K562 (cell line): ENCODE data around the gene ACSF3. TPM values are rescaled to one million over a fixed set of nuclear protein-coding genes. Genes with fewer than 3 reads are reported as not detected.

Experiments used
- ATAC-seq: fragments of 200-7000 bp; cut with Tn5 transposase; 3 replicates; pipeline ENCODE4 v1.9.1; 2020; ENCODE audit warnings: moderate library complexity
- BruUV-seq: library from RNA; stranded (reverse); fragments of 400-500 nt; replicated peaks from 2 replicates; lab custom pipeline; 2021; lab: Mats Ljungman, UMichigan
- CTCF ChIA-PET: fragments of 300-600 bp; formaldehyde crosslinking; extraction: SDS; loops from one replicate; lab custom pipeline; 2021; ENCODE audit warnings: low intra/inter-chr PET ratio; lab: Yijun Ruan, JAX
- POLR2A ChIA-PET: fragments of 300-600, 350-650 bp; sonication (Branson Sonifier 250); formaldehyde crosslinking; extraction: SDS; loops from one replicate; lab custom pipeline; 2021; ENCODE audit warnings: antibody characterized with exemption, inconsistent platforms; lab: Yijun Ruan, JAX
- DNase-seq, 4 experiments: peaks; one replicate each; pipeline versions ENCODE4 v3.0.0 to v3.0.0-alpha.2; 2011 to 2018; ENCODE audit warnings: low spot score in 3 of 4, mixed read lengths in 3 of 4; ENCODE audit errors: extremely low read depth in 1 of 4
- FAIRE-seq: peaks from 2 replicates; lab custom pipeline; 2011; peaks lifted over from hg19 to GRCh38; lab: Jason Lieb, UNC
- H2AFZ ChIP-seq: 2 replicates; pipeline ENCODE4 v1.6.0; 2011; ENCODE audit warnings: low read depth, low read length, control low read depth, inconsistent platforms
- H3K27ac ChIP-seq: fragments of 200-600 bp; 3 replicates; pipeline ENCODE4 v1.8.0; 2011; ENCODE audit warnings: low read depth, mild to moderate bottlenecking, control low read depth, inconsistent platforms, low read length, moderate library complexity, mixed read lengths; ENCODE audit errors: extremely low read depth
- H3K27me3 ChIP-seq, 2 experiments: fragments of 300-600 bp in 1 of 2; 2 replicates in 1 of 2; 3 replicates in 1 of 2; pipeline versions ENCODE4 v1.6.0 to v1.8.0; 2011; ENCODE audit warnings: inconsistent platforms in 2 of 2, low read length in 2 of 2, mild to moderate bottlenecking in 1 of 2, mixed read lengths in 1 of 2, moderate library complexity in 1 of 2; ENCODE audit not compliant: control insufficient read depth in 2 of 2, insufficient read depth in 2 of 2
- H3K36me3 ChIP-seq: fragments of 300-600 bp; 3 replicates; pipeline ENCODE4 v1.8.0; 2011; ENCODE audit warnings: mild to moderate bottlenecking, low read length, inconsistent platforms; ENCODE audit not compliant: control insufficient read depth, insufficient read depth
- H3K4me1 ChIP-seq, 2 experiments: fragments of 200-600 bp in 1 of 2; replicated peaks in 1 of 2; 2 replicates in 1 of 2; 3 replicates in 1 of 2; pipeline versions ENCODE4 v1.5.1 to v1.8.0; 2011; ENCODE audit warnings: inconsistent platforms in 2 of 2, low read length in 2 of 2, mild to moderate bottlenecking in 1 of 2, mixed read lengths in 1 of 2, moderate library complexity in 1 of 2; ENCODE audit not compliant: control insufficient read depth in 2 of 2, insufficient read depth in 2 of 2
- H3K4me2 ChIP-seq: 2 replicates; pipeline ENCODE4 v1.6.1; 2011; ENCODE audit warnings: low read length, control low read depth, inconsistent platforms, mixed read lengths; ENCODE audit not compliant: insufficient read depth
- H3K4me3 ChIP-seq: fragments of 200-600 bp; sonication (generic), shearing (Covaris generic); 2 replicates; pipeline ENCODE4 v1.5.1; 2016; ENCODE audit warnings: control low read depth, inconsistent platforms
- H3K79me2 ChIP-seq: fragments of 200-600 bp; 3 replicates; pipeline ENCODE4 v1.8.0; 2011; ENCODE audit warnings: low read length, inconsistent platforms; ENCODE audit not compliant: control insufficient read depth, insufficient read depth
- H3K9ac ChIP-seq, 2 experiments: 2 replicates each; pipeline versions ENCODE4 v1.6.0 to v1.6.1; 2011; ENCODE audit warnings: low read depth in 2 of 2, low read length in 2 of 2, control low read depth in 1 of 2, inconsistent platforms in 1 of 2, mild to moderate bottlenecking in 1 of 2, mixed read lengths in 1 of 2; ENCODE audit not compliant: insufficient read depth in 1 of 2
- H3K9me1 ChIP-seq: one replicate; pipeline ENCODE4 v1.6.0; 2011; ENCODE audit warnings: inconsistent platforms, mild to moderate bottlenecking, low read length, moderate library complexity; ENCODE audit not compliant: control insufficient read depth, insufficient read depth
- H3K9me3 ChIP-seq: replicated peaks from 2 replicates; pipeline ENCODE4 v1.5.1; 2011; ENCODE audit warnings: low read depth, low read length, inconsistent platforms; ENCODE audit not compliant: control insufficient read depth, insufficient read depth
- H4K20me1 ChIP-seq: replicated peaks from 2 replicates; pipeline ENCODE4 v1.6.1; 2011; ENCODE audit warnings: low read length, inconsistent platforms, mixed read lengths; ENCODE audit not compliant: control insufficient read depth, insufficient read depth
- AFF1 ChIP-seq, 2 experiments: fragments of 450-650 bp; IDR thresholded peaks; 2 replicates each; pipeline ENCODE4 v1.6.1; 2018; ENCODE audit warnings: mild to moderate bottlenecking in 2 of 2, low read depth in 1 of 2; ENCODE audit not compliant: partially characterized antibody in 2 of 2
- C11orf30 ChIP-seq: fragments of 450-650 bp; IDR thresholded peaks from 2 replicates; pipeline ENCODE4 v1.6.1; 2016; ENCODE audit warnings: low read depth, mild to moderate bottlenecking
- HMBOX1 ChIP-seq: sonication (generic); IDR thresholded peaks from 2 replicates; pipeline ENCODE4 v1.6.1; 2016
- LEF1 ChIP-seq: fragments of 450-650 bp; IDR thresholded peaks from 2 replicates; pipeline ENCODE4 v1.6.1; 2016; ENCODE audit warnings: mild to moderate bottlenecking
- POLR2G ChIP-seq: fragments of 200-400 bp; formaldehyde crosslinking; IDR thresholded peaks from 2 replicates; pipeline ENCODE4 v1.6.1; 2017; ENCODE audit warnings: low read depth, mild to moderate bottlenecking, antibody characterized with exemption, low read length, moderate library complexity
- SUPT5H ChIP-seq: fragments of 450-650 bp; IDR thresholded peaks from 2 replicates; pipeline ENCODE4 v1.6.1; 2016
- ZNF140 ChIP-seq: fragments of 250-450 bp; sonication (Bioruptor Pico); IDR thresholded peaks from 2 replicates; pipeline ENCODE4 v1.8.0; 2021; ENCODE audit warnings: moderate library complexity, mild to moderate bottlenecking, inconsistent platforms
- ZNF197 ChIP-seq: fragments of 200-800 bp; sonication (Bioruptor generic); IDR thresholded peaks from 2 replicates; pipeline ENCODE4 v1.6.1; 2016; ENCODE audit warnings: low read depth, missing genetic modification characterization, missing compliant biosample characterization
- ZNF274 ChIP-seq: IDR thresholded peaks from 2 replicates; pipeline ENCODE4 v1.6.1; 2011; ENCODE audit warnings: low read depth, mild to moderate bottlenecking, low read length, moderate library complexity, borderline replicate concordance
- WGBS: fragments of 100-300 bp; shearing (Covaris generic); methylation state at CpG from one replicate; pipeline ENCODE4 v1.1.6; 2016; ENCODE audit warnings: low coverage, mixed read lengths; ENCODE audit not compliant: insufficient coverage; ENCODE audit errors: missing lambda C conversion rate; 5-methylcytosine and 5-hydroxymethylcytosine counted together
- in situ Hi-C: fragments of 300-500 bp; cut with MboI; formaldehyde crosslinking; loops from 4 replicates; pipeline ENCODE4 v1.15.0; 2018; ENCODE audit warnings: inconsistent platforms, mixed read lengths
- intact Hi-C: fragments of 100-400 bp; cut with micrococcal nuclease; formaldehyde crosslinking; loops from 2 replicates; pipeline ENCODE4 v1.14.2; 2022
- polyA plus RNA-seq, 8 experiments: library from polyadenylated mRNA; depleted of rRNA in 4 of 8; stranded (reverse) in 5 of 8; unstranded in 3 of 8; fragments of >200 nt; fragmentation: Nextera tagmentation in 2 of 8; fragmentation: Illumina TruSeq in 1 of 8; extraction: Ambion mirVana in 2 of 8; extraction: Trizol in 1 of 8; gene quantifications; 2 replicates each; pipeline versions ENCODE4 v1.2.1 to v1.2.3, GENCODE V29; 2011 to 2014; ENCODE audit warnings: inconsistent platforms in 1 of 8, missing spikeins in 1 of 8
- total RNA-seq, 7 experiments: library from RNA; depleted of rRNA in 6 of 7; stranded (reverse); fragments of >200 nt in 6 of 7; fragmentation: Illumina TruSeq in 2 of 7; extraction: Trizol in 2 of 7; gene quantifications; 2 replicates each; pipeline versions ENCODE4 v1.2.1 to v1.2.3, GENCODE V29; 2011 to 2021; ENCODE audit warnings: low replicate concordance in 1 of 7

ACSF3 gene
- total and polyA plus RNA-seq, 9 of the 15 experiments (the other 6 are each of a cell fraction or from before 2014, with no cell fraction given): 0.77 to 32.8 (median 14.7) TPM

DNA sequence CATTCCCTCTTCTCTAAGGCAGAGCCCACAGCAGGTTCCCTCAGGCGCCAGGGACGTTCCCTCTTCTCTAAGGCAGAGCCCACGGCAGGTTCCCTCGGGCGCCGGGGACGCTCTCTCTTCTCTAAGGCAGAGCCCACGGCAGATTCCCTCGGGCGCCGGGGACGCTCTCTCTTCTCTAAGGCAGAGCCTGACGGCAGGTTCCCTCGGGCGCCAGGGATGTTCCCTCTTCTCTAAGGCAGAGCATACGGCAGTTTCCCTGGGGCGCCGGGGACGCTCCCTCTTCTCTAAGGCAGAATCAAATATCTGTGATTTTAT is 24.3 kb downstream of the ACSF3 start (continued):
- no peak for TF ChIP-seq HMBOX1

DNA sequence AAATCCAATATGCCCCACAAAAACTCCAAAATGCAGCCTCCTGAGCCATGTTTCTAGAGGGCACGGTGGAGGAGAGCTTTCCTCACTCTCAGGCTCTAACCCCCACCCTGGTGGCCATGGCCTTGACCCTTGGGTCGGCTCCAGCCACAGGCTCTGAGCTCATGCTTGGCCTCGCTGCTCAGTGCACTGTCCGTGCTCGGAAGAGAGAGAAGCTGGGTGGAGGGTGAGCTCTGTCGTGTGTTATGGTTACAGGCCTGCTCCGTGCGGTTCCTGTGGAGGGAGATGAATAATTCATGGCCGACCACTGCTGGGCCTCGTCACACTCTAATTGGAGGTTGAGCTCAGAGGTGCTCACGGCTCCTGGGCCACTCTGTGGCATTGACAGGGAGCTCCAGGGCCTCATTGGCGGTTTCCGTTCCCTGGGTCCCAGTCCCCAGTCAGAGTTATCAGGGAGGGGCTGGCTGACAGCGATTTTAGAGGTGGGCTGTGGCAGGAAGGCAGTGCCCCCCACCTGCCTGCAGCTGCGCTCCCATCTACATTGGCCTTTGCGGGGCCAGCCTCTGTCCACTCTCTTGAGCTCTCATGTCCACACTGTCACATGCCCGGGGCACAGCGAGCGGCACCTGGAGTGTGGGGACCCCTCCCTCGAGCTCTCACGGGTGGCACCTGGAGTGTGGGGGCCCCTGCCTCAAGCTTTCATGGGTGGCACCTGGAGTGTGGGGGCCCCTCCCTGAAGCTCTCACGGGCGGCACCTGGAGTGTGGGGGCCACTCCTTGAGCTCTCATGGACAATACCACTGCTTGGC is 24.9 kb downstream of the ACSF3 start:
- no peak for ATAC-seq

More for the DNA sequence above, 24.9 kb downstream of the ACSF3 start:
- TF ChIP-seq SUPT5H (no peak), LEF1 (no peak), ZNF274 (no peak), ZNF197 (no peak), POLR2G (peak; percentile 44), AFF1 (IDR thresholded peaks at IDR 0.05; ENCODE audit: low read depth in 1 of 2, partially characterized antibody in 2 of 2) (no peak), ZNF140 (no peak), C11orf30 (no peak)
- no peak for FAIRE-seq
- in situ Hi-C loops: no loop called here
- Histone ChIP-seq H3K9me1 (no peaks in the 10 kb centered on the region), H3K27me3 (no peaks in the 10 kb centered on the region), H3K4me1 (peaks cover 13 to 44% of the 10 kb centered on the region in 2 experiments; a peak in 4 of 5 replicates), H3K36me3 (peaks cover 73% of the 10 kb centered on the region; the same call in 2 of the 3 replicates), H2AFZ (no peak overlapping the region), H3K9ac (no peak overlapping the region), H3K27ac (no peak overlapping the region), H3K9me3 (no peaks in the 10 kb centered on the region; the same call in 1 of the 2 replicates), H3K79me2 (no peaks in the 10 kb centered on the region), H3K4me2 (no peak overlapping the region), H4K20me1 (no peaks in the 10 kb centered on the region; the same call in 1 of the 2 replicates), H3K4me3 (no peak overlapping the region)
- ChIA-PET POLR2A (interaction anchor here (0.6 to 1.1 kb wide), 3 partner anchors 13 to 333 kb away, joined by 3 to 6 read pairs (median 4); partner anchors contain the start of gene PIEZO1), CTCF (no interaction called here)
- WGBS: 91% methylated on average over 16 of the region's 23 CpGs
- intact Hi-C loops: no loop called here
- DNase-seq: no peak
- no TSS peak for BruUV-seq
